ENCODE data around the gene CD40.

The CD40 gene

GRCh38 chr20:46114449-46114848, 3.7 kb upstream of the CD40 start:
- Histone ChIP-seq H3K4me3 (replicated peaks; ENCODE audit: low read depth, low read length) (no peak overlapping the region), H3K36me3 (ENCODE audit: control insufficient read depth, insufficient read depth, low read length) (no peaks in the 10 kb centered on the region; the same call in 1 of the 2 replicates), H3K27me3 (replicated peaks; ENCODE audit: control insufficient read depth, insufficient read depth, low read length) (no peaks in the 10 kb centered on the region; the same call in 1 of the 2 replicates)
- DNase-seq (ENCODE audit: extremely low read depth, insufficient read length) = no peak
- TF ChIP-seq, protein P1, sequence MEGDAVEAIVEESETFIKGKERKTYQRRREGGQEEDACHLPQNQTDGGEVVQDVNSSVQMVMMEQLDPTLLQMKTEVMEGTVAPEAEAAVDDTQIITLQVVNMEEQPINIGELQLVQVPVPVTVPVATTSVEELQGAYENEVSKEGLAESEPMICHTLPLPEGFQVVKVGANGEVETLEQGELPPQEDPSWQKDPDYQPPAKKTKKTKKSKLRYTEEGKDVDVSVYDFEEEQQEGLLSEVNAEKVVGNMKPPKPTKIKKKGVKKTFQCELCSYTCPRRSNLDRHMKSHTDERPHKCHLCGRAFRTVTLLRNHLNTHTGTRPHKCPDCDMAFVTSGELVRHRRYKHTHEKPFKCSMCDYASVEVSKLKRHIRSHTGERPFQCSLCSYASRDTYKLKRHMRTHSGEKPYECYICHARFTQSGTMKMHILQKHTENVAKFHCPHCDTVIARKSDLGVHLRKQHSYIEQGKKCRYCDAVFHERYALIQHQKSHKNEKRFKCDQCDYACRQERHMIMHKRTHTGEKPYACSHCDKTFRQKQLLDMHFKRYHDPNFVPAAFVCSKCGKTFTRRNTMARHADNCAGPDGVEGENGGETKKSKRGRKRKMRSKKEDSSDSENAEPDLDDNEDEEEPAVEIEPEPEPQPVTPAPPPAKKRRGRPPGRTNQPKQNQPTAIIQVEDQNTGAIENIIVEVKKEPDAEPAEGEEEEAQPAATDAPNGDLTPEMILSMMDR (IDR thresholded peaks at IDR 0.05; ENCODE audit: insufficient read depth, low read length, poor library complexity, severe bottlenecking) = no peak

DNA sequence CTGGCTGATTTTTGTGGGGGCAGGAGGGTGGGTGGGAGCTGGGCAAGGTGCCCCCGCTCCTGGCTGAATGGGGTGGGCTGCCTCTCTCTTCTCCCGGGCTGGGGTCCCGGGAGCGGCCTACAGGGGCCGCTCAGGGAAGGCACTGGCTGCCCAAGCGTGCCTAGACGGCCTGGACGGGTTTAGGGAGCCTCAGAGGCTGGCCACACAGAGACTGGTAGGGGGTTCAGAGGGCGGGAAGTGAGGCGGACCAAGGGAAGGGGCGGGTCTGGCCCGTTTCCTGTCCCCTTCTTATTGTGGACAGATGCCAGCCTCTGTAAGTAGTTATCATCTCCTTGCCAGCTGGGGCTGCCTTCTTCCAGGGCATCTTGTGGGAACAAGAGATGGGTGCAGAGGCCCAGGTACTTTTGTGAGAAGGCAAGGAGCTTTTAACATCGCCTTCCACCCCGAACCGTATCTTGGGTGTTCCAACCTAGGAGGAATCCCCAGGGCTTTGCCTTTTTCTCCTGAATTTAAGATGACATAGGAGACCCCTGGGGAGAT, 437 bp downstream of the CD40 start:
- DNase-seq (ENCODE audit: extremely low read depth, insufficient read length) = peak; percentile 71
- TF ChIP-seq, protein P1 (IDR thresholded peaks at IDR 0.05; ENCODE audit: insufficient read depth, low read length, poor library complexity, severe bottlenecking) = no peak
- Histone ChIP-seq H3K27me3 (replicated peaks; ENCODE audit: control insufficient read depth, insufficient read depth, low read length) (no peaks in the 10 kb centered on the region; the same call in 1 of the 2 replicates), H3K36me3 (ENCODE audit: control insufficient read depth, insufficient read depth, low read length) (peaks cover 19% of the 10 kb centered on the region), H3K4me3 (replicated peaks; ENCODE audit: low read depth, low read length) (peak overlapping the region; percentile 91)

DNA sequence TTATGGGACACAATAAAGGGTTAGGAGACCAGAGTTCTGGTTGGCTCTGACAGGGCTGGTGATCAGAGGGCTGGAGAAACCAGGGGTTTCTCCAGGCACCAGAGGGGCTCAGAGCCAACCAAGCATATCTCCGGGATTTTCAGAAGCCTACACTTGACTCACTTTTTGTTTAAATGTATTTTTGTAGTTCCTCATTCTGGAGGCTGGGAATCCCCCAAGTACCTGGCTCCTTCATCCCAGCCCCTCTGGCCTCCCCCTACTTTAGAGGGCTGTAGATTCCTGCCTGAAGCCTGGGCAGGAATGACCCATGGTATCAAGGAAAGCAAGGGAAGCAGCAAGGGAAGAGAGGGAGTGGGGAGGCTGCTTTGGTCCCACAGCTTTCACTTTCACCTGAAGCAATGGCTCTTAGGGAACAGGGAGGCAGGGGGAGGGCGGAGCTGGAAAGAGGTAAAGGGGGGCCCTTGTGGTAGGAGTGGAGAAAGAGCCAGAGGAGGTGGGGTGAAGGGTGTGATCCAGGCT, 973 bp downstream of the CD40 start:
- peak; percentile 68 for DNase-seq (ENCODE audit: extremely low read depth, insufficient read length)
- Histone ChIP-seq H3K4me3 (replicated peaks; ENCODE audit: low read depth, low read length) (peak overlapping the region; percentile 91), H3K36me3 (ENCODE audit: control insufficient read depth, insufficient read depth, low read length) (peaks cover 22% of the 10 kb centered on the region), H3K27me3 (replicated peaks; ENCODE audit: control insufficient read depth, insufficient read depth, low read length) (no peaks in the 10 kb centered on the region)
- TF ChIP-seq, protein P1 (IDR thresholded peaks at IDR 0.05; ENCODE audit: insufficient read depth, low read length, poor library complexity, severe bottlenecking) = no peak

GRCh38 chr20:46119547-46119946, 1.4 kb downstream of the CD40 start:
- Histone ChIP-seq H3K36me3 (ENCODE audit: control insufficient read depth, insufficient read depth, low read length) (peaks cover 25% of the 10 kb centered on the region), H3K4me3 (replicated peaks; ENCODE audit: low read depth, low read length) (peak overlapping the region; percentile 91), H3K27me3 (replicated peaks; ENCODE audit: control insufficient read depth, insufficient read depth, low read length) (no peaks in the 10 kb centered on the region)
- TF ChIP-seq, protein P1 (IDR thresholded peaks at IDR 0.05; ENCODE audit: insufficient read depth, low read length, poor library complexity, severe bottlenecking) = no peak
- no peak for DNase-seq (ENCODE audit: extremely low read depth, insufficient read length)

- no peak for DNase-seq (ENCODE audit: extremely low read depth, insufficient read length)
- peaks cover 27% of the 10 kb centered on the region for H3K36me3 ChIP-seq (ENCODE audit: control insufficient read depth, insufficient read depth, low read length)
- H3K4me3 ChIP-seq (replicated peaks; ENCODE audit: low read depth, low read length) = peak overlapping the region; percentile 91
- TF ChIP-seq, protein P1 (IDR thresholded peaks at IDR 0.05; ENCODE audit: insufficient read depth, low read length, poor library complexity, severe bottlenecking) = no peak
- H3K27me3 ChIP-seq (replicated peaks; ENCODE audit: control insufficient read depth, insufficient read depth, low read length) = no peaks in the 10 kb centered on the region
Observed at GRCh38 chr20:46120136-46120535, 2.0 kb downstream of the CD40 start.
